ENCODE measurements around the gene CHST11.
"Not testable (repeated sequence)": the region's sequence is repeated elsewhere in the genome, so short reads cannot be mapped to it uniquely, and the experiment has no call there.

Gene CHST11

DNA sequence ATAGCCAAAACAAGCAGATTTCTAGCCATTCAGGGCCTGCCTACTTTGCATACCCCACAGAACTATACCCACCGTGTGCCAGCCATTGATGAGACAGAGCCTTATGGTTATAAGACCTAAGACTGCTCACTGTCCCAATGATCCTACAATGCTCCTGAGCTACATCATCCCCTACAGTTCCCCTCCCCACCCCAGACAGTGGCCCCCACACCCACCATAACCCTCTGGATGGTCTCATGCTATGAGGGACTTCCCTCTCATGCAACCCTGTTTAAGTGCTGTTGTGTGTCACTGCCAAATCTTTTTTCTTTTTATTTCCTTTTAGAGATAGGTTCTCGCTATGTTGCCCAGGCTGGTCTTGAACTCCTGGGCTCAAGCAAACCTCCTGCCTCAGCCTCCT lies 75.9 kb downstream of the CHST11 start:
- no peak for DNase-seq

DNA sequence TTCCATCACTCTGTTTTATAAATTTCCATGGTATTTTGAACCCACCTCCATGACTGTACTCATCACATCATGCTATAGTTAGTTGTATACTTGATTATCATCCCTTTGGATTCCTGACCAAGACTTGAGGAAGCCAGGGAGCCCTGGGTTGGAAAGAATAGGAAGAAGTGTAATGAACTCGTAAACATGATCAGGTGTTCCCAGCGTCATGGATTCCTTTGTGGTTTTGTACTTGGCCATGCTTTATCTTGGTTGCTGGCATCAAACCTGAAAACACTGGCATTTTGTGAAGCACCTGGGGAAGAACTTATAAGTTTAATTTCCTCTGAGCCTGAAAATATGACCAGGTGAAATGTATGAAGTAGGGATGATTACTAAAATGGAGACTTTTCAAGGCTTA lies 76.4 kb downstream of the CHST11 start:
- DNase-seq, result no peak

GRCh38 chr12:104534162-104534856 lies 77.6 kb downstream of the CHST11 start:
- no peak for DNase-seq

GRCh38 chr12:104534857-104535248 lies 78.1 kb downstream of the CHST11 start:
- DNase-seq, result no peak

DNA sequence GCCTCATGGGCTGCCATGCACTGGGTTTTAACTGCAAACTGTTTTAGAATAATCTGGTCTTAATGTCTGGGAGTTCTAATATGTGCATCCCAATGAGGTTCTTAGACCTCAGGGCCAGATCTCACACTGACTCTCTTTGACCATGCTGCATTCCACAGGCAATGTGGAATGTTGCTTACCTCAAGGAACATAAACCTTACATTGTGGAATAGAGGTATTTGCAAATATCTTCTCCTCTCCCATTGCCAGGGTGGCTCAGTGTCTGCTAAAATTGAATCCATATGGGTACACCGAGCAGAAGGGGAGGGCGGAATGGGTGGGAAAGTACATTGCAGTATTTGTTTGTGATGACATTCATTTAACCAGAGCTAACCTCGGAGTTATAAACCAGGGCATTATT lies 78.6 kb downstream of the CHST11 start:
- no peak for DNase-seq

DNA sequence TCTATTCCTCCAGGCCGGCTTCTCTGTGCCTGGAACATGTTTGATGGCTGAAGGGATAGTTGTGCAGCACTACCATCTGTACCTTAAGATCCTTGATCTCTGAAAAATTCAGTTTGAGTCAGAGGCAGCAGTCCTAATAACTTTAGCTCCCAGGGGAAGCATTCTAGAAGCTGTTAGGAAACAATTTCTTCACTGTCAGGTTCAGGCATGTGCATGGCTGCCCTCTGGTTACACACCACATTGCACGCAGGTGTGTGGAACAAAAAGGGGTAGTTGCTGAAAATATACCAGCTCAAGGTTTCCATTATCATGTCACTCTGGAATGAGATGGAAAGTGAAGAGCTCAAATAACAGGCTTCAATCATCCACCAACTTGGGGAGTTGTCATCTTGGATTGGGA lies 80.1 kb downstream of the CHST11 start:
- no peak for DNase-seq

GRCh38 chr12:104538056-104538455 lies 81.3 kb downstream of the CHST11 start:
- no peak for DNase-seq

DNA sequence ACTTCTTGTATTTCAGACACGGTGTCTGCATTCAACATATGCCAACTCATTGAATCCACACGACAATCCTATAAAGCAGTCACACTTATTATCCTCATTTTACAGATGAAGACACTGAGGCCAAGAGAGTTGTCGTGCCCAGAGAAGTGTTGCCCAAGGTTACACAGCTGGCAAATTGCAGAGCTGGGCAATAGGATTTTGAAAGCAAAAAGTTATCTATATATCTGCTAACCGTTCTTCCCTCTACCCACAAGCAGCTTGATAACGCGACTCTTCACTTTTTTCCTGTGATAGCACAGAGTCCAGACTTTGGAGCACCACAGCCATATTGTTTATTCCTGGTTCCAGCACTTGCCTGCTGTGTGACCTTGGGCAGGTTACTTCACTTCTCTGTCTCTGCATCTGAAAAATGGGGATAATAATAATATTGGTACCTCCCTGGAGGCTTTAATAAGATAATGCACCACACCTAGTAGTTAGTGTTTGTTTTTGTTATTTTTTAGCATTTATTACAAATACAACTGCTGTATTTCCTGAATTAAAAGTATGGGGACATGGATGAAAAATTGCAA lies 82.2 kb downstream of the CHST11 start:
- no peak for DNase-seq

- no peak for DNase-seq
Measured at GRCh38 chr12:104544836-104545235, 88.1 kb downstream of the CHST11 start.

- no peak for DNase-seq
Measured at GRCh38 chr12:104546575-104546974, 89.8 kb downstream of the CHST11 start.

DNA sequence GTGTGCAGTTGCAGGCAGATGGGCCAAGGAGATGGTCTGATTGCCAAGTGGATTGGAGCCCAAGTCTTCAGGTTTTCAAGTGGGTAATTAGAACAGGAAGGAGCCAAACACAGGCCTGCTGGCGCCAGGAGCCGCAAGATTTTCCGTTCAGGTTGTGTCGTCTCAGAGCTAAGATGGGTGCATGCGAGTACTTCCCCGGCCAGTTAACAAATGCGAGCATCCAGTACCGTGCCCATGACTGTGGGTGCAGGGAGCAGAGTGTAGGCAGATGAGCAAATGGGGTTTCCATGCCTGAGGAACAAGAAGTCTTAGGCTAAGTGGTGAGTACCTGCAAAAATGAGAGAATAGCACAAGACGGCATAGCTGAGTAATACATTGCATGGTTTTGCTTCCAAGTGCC lies 90.5 kb downstream of the CHST11 start:
- peak; percentile 66 for DNase-seq

GRCh38 chr12:104549815-104550480 lies 93.2 kb downstream of the CHST11 start:
- no peak for DNase-seq

GRCh38 chr12:104551313-104551931 lies 94.7 kb downstream of the CHST11 start:
- DNase-seq, result no peak

DNA sequence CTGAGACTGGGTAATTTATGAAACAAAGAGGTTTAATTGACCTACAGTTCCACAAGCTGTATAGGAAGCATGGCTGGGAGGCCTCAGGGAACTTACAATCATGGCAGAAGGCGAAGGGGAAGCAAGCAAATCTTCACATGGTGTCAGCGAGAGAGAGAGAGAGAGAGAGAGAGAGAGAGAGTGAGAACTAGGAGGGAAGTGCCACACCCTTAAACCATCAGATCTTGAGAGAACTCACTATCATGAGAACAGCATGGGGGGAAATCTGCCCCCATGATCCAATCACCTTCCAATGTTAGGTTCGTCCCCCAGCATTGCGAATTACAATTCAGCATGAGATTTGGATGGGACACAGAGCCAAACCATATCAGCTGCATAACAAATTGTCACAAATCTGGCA lies 96.7 kb downstream of the CHST11 start:
- DNase-seq, result no peak

- no peak for DNase-seq
Measured at GRCh38 chr12:104555648-104556047, 98.9 kb downstream of the CHST11 start.

- DNase-seq, result no peak
Measured at GRCh38 chr12:104557488-104558195, 100.9 kb downstream of the CHST11 start.

DNA sequence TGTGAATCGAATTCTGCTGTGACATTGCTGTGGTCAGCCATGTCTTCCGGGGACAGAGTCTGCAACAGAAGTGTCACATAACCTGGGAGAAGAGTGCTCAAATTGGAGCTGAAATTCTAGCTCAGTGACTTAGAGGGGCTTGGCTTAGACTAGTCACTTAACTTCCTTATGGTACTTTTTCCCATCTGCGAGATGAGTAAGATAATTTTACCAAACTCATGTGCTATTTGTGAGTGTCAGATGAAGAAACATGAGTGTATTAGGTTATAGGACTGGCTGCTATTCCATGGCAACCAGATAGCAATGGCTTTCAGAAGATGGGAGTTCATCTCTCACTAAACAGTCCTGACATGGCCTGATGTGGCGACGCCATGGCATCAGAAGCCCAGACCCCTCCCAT lies 104.1 kb downstream of the CHST11 start:
- no peak for DNase-seq

DNA sequence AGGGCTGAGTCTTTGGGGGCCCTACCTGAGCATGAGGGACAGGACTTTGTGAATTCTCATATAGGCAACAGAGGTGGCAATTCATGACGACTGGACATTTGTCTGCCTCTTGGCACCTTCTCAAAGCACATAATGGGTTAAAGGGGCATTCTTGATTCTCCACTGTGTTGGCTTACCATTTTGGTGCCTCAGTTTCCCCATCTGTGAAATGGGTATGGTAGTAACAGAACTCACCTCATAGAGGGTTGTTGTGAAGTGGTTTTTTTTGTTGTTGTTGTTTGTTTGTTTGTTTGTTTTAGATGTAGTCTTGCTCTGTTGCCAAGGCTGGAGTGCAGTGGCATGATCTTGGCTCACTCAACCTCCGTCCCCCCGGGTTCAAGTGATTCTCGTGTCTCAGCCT lies 106.0 kb downstream of the CHST11 start:
- no peak for DNase-seq

GRCh38 chr12:104564662-104565061 lies 107.9 kb downstream of the CHST11 start:
- not testable (repeated sequence) for DNase-seq

- no peak for DNase-seq
Measured at GRCh38 chr12:104565606-104566243, 109.0 kb downstream of the CHST11 start.

DNA sequence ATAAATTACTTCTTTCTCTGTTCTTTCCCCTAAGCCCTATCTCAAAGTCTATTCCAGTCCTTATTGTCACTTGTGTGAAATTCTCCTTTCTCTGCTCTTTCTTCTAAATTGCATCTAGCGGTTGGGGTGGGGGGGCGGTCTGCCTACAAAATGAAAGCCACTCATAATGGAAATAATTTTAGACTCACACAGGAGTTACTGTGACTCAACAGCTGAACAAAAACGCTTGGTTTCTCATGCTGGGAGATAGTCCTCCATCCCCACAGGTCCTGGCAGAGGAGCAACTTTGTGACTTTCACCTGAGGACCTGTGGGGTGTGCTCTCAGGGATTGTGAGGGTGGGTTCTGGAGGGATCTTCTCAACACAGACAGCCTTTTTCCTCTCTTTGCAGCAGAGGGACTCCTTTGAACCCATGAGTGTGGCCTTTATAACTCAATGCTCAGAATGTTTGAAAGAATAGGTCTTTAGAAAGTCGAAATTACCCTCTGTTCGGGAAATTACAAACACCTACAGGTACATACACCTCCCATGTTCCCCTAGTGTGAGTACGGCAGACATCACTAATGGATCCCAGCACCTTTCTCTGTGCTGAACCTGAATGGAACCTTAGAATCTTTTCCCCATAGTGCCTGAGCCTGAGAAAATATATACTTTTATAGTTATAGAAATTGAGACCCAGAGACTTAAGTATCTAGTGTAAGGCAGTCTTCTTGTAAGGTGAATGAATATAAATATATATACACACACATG lies 109.7 kb downstream of the CHST11 start:
- no peak for DNase-seq
